Measurements from ENCODE around the gene EDN2. TPM values are rescaled to one million over a fixed set of nuclear protein-coding genes. Genes with fewer than 3 reads are reported as not detected.

Gene EDN2
- total RNA-seq, 4 donors from 2014 or later, result not detected

- H3K27ac ChIP-seq, result no peak overlapping the region
- ATAC-seq (no peak), DNase-seq (no peak)
- TF ChIP-seq CTCF (IDR thresholded peaks at IDR 0.05 in 4 of 5, conservative IDR thresholded peaks at IDR 0.05 in 1 of 5), result no peak
- no peak for TF ChIP-seq POLR2A (IDR thresholded peaks at IDR 0.05)
- intact Hi-C loops (cut with DNase I; ENCODE audit: low total_unique reads) (no loop called here), in situ Hi-C loops (cut with MboI; ENCODE audit: low sequenced_read_pairs in 4 of 4) (no loop called here)
- no peaks in the 10 kb centered on the region for H3K9me3 ChIP-seq
- no peak overlapping the region for H3K4me3 ChIP-seq
- no peaks in the 10 kb centered on the region for H3K4me1 ChIP-seq
- H3K27me3 ChIP-seq, result no peaks in the 10 kb centered on the region
- no peaks in the 10 kb centered on the region for H3K36me3 ChIP-seq
Measured at GRCh38 chr1:41464885-41465284, 19.6 kb downstream of the EDN2 start.

- Histone ChIP-seq H3K9me3 (no peaks in the 10 kb centered on the region), H3K4me1 (no peaks in the 10 kb centered on the region), H3K27ac (no peak overlapping the region), H3K4me3 (no peak overlapping the region), H3K36me3 (no peaks in the 10 kb centered on the region), H3K27me3 (no peaks in the 10 kb centered on the region)
- DNase-seq, result no peak
- TF ChIP-seq CTCF (IDR thresholded peaks at IDR 0.05 in 4 of 5, conservative IDR thresholded peaks at IDR 0.05 in 1 of 5) (no peak), POLR2A (IDR thresholded peaks at IDR 0.05) (no peak)
- ATAC-seq, result no peak
- in situ Hi-C loops (cut with MboI; ENCODE audit: low sequenced_read_pairs in 4 of 4), result no loop called here
- intact Hi-C loops (cut with DNase I; ENCODE audit: low total_unique reads), result no loop called here
Measured at GRCh38 chr1:41463516-41463915, 21.0 kb downstream of the EDN2 start.

- TF ChIP-seq POLR2A (IDR thresholded peaks at IDR 0.05) (no peak), CTCF (IDR thresholded peaks at IDR 0.05 in 4 of 5, conservative IDR thresholded peaks at IDR 0.05 in 1 of 5) (no peak)
- Histone ChIP-seq H3K9me3 (no peaks in the 10 kb centered on the region), H3K36me3 (no peaks in the 10 kb centered on the region), H3K4me3 (no peak overlapping the region), H3K27ac (no peak overlapping the region), H3K4me1 (no peaks in the 10 kb centered on the region), H3K27me3 (no peaks in the 10 kb centered on the region)
- ATAC-seq (no peak), DNase-seq (no peak)
- intact Hi-C loops (cut with DNase I; ENCODE audit: low total_unique reads) (no loop called here), in situ Hi-C loops (cut with MboI; ENCODE audit: low sequenced_read_pairs in 4 of 4) (no loop called here)
Measured at GRCh38 chr1:41462680-41463004, 21.8 kb downstream of the EDN2 start.

GRCh38 chr1:41461790-41462679 lies 22.4 kb downstream of the EDN2 start:
- Histone ChIP-seq H3K36me3 (no peaks in the 10 kb centered on the region), H3K4me1 (no peaks in the 10 kb centered on the region), H3K27me3 (no peaks in the 10 kb centered on the region), H3K27ac (no peak overlapping the region), H3K9me3 (no peaks in the 10 kb centered on the region), H3K4me3 (no peak overlapping the region)
- no peak for DNase-seq
- in situ Hi-C loops (cut with MboI; ENCODE audit: low sequenced_read_pairs in 4 of 4) (no loop called here), intact Hi-C loops (cut with DNase I; ENCODE audit: low total_unique reads) (no loop called here)
- TF ChIP-seq CTCF (IDR thresholded peaks at IDR 0.05 in 4 of 5, conservative IDR thresholded peaks at IDR 0.05 in 1 of 5) (no peak), POLR2A (IDR thresholded peaks at IDR 0.05) (no peak)
- ATAC-seq, result no peak
